Endothelial cell of hepatic sinusoid (primary cell): ENCODE results near the gene HYDIN.

Experiments
- in situ Hi-C: cut with HindIII; loops from 2 replicates; pipeline ENCODE4 v1.10.0; 2017; ENCODE audit warnings: low sequenced_read_pairs

HYDIN gene

GRCh38 chr16:71230122-71230845, at the start of gene HYDIN:
Gene HYDIN, minus strand, starts transcription at chr16:71230722. Its CDS starts 43,827 bp downstream, at chr16:71186895.
- in situ Hi-C loops: no loop called here

- in situ Hi-C loops: no loop called here
These were observed 46.2 kb upstream of the HYDIN start for GRCh38 chr16:71276589-71277334.

- in situ Hi-C loops: no loop called here
These were observed 42.9 kb upstream of the HYDIN start for GRCh38 chr16:71273384-71273783.

GRCh38 chr16:71264299-71264698, 33.8 kb upstream of the HYDIN start:
- in situ Hi-C loops: no loop called here

- in situ Hi-C loops: no loop called here
These were observed 33.1 kb upstream of the HYDIN start for GRCh38 chr16:71263582-71263981.

GRCh38 chr16:71262391-71262790, 31.9 kb upstream of the HYDIN start:
- in situ Hi-C loops: no loop called here

- in situ Hi-C loops: no loop called here
These were observed 30.5 kb upstream of the HYDIN start for GRCh38 chr16:71260995-71261394.

GRCh38 chr16:71259086-71259485, 28.6 kb upstream of the HYDIN start:
- in situ Hi-C loops: no loop called here

- in situ Hi-C loops: no loop called here
These were observed 27.9 kb upstream of the HYDIN start for GRCh38 chr16:71258372-71258771.

- in situ Hi-C loops: no loop called here
These were observed 27.2 kb upstream of the HYDIN start for GRCh38 chr16:71257768-71258167.

- in situ Hi-C loops: no loop called here
These were observed 25.2 kb upstream of the HYDIN start for GRCh38 chr16:71255721-71256120.

GRCh38 chr16:71254832-71255525, 24.5 kb upstream of the HYDIN start:
- in situ Hi-C loops: no loop called here

- in situ Hi-C loops: no loop called here
These were observed 20.1 kb upstream of the HYDIN start for GRCh38 chr16:71250461-71251235.

- in situ Hi-C loops: no loop called here
These were observed 18.9 kb upstream of the HYDIN start for GRCh38 chr16:71249399-71249798.

- in situ Hi-C loops: no loop called here
These were observed 17.0 kb upstream of the HYDIN start for GRCh38 chr16:71247478-71247877.

GRCh38 chr16:71246309-71246708, 15.8 kb upstream of the HYDIN start:
- in situ Hi-C loops: no loop called here

GRCh38 chr16:71244521-71244920, 14.0 kb upstream of the HYDIN start:
- in situ Hi-C loops: no loop called here

GRCh38 chr16:71242601-71243000, 12.1 kb upstream of the HYDIN start:
- in situ Hi-C loops: no loop called here

GRCh38 chr16:71242036-71242435, 11.5 kb upstream of the HYDIN start:
- in situ Hi-C loops: no loop called here

- in situ Hi-C loops: no loop called here
These were observed 1.2 kb downstream of the HYDIN start for GRCh38 chr16:71229344-71229743.
